ENCODE data around the gene CSMD2. TPM values are rescaled to one million over a fixed set of nuclear protein-coding genes. Genes with fewer than 3 reads are reported as not detected.
"Not testable (repeated sequence)": the region's sequence is repeated elsewhere in the genome, so short reads cannot be mapped to it uniquely, and the experiment has no call there.

CSMD2 gene
- 1.5 and 2.6 TPM in 2 replicates for total RNA-seq (2014; rRNA removed; shearing (Covaris generic))

DNA sequence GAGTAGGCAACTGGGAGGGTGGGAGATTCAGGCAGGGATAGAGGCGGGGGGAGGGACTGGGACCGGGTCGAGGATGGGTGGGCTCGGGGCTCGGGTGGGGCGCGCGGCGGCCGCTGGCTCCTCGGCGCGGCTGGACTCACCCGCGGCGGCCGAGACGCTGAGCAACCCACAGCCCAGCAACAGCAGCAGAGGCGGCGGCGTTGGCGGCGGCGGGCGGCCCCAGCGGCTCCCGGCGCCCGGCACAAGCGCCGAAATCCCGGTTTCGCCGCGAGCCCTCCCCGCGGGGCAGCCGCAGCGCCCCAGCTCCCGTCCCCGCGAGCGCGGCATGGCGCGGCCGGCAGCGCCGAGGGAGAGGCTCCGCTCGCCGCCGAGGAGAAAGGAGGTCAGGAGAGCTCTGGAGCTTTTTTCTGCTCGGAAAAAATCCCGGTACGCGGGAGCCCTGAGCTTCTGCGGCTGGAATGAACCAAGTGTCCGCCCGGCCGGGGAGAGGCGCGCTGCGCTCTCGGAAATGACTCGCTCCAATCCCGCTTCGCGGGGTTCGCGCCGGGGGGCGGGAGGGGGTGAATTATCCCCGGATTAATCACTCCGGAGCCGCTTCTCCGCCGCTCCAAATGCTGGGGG is at the start of gene CSMD2:
Gene CSMD2 (minus strand): TSS at position 460 of the 621 bp plus-strand sequence. CDS start 133 bp downstream, at position 327.
- DNase-seq (ENCODE audit: low spot score) = peak; percentile 44

- no peak for DNase-seq (ENCODE audit: low spot score)
These were observed 48.9 kb upstream of the CSMD2 start for GRCh38 chr1:34213956-34214355.

- DNase-seq (ENCODE audit: low spot score) = no peak
These were observed 47.6 kb upstream of the CSMD2 start for GRCh38 chr1:34212673-34213072.

GRCh38 chr1:34199927-34200326 is 34.9 kb upstream of the CSMD2 start:
- peak; percentile 88 for DNase-seq (ENCODE audit: low spot score)

- DNase-seq (ENCODE audit: low spot score) = no peak
These were observed 27.6 kb upstream of the CSMD2 start for GRCh38 chr1:34192621-34193020.

GRCh38 chr1:34190692-34191091 is 25.7 kb upstream of the CSMD2 start:
- DNase-seq (ENCODE audit: low spot score) = peak; percentile 80

- no peak for DNase-seq (ENCODE audit: low spot score)
These were observed 24.0 kb upstream of the CSMD2 start for GRCh38 chr1:34188985-34189384.

- peak; percentile 15 for DNase-seq (ENCODE audit: low spot score)
These were observed 23.4 kb upstream of the CSMD2 start for GRCh38 chr1:34188418-34188817.

- DNase-seq (ENCODE audit: low spot score) = no peak
These were observed 21.9 kb upstream of the CSMD2 start for GRCh38 chr1:34186741-34187494.

- not testable (repeated sequence) for DNase-seq (ENCODE audit: low spot score)
These were observed 18.4 kb upstream of the CSMD2 start for GRCh38 chr1:34183381-34183780.

DNA sequence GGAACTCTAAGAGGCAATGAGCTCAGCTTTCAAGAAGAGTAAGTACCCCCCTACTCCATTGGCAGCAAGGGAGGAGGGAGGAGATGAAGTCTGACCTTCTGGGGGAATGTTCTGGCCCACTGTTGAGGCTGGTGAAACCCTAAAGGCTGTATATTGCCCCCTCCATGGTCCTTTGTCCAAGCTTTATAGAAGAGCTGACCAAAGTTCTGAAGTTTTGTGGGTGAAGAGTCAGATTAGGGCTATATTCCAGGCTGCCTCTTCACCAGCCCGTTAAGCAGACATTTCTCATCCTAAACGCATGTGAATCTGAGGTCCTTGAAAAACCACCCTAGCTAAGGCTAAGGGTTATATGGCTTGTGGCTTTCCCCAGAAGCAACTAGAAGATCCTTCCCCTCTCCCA is 13.0 kb upstream of the CSMD2 start:
- no peak for DNase-seq (ENCODE audit: low spot score)

DNA sequence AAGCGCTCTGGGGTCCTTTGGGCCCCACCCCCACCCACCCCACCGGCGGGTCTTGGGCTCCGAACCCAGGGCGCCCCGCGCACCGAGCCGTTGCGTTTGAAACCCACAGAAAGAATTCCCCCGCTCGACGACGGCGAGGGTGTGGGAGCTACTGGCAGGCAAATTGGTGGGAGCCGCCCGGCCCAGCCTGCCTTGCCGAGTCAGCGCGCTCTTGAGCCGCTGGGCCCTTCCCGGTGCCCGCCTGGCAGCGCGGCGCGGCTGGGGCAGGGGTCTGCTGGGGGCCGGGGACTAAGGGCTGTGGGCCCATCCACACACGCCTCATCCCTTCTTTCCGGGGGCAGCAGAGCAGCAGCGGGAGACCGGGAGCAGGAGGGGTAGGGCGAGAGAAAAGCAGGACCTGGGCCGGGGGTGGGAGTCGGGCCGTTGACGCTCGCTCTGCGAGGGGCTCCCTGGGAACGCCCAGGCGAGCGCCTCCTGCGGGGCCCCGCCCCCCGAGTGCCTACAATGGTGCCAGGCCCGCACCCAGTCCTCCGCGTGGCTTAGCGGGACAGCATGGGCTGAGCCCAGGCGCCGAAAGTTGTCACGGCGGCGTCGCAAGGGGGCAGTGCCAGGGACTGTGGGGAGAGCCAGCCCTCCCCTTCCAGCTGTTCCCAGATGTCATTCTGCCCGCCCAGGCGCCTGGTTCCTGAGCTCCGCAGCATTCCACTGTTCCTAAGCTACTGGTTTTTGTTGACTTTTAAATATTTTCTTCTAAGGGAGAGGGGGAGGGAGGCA is 12.0 kb upstream of the CSMD2 start, which contains the start of gene C1orf94:
Gene C1orf94 (plus strand): TSS at position 78 of the 774 bp plus-strand sequence. CDS start 883 bp downstream, outside the sequence.
- no peak for DNase-seq (ENCODE audit: low spot score)

GRCh38 chr1:34175744-34176143 is 10.7 kb upstream of the CSMD2 start:
- DNase-seq (ENCODE audit: low spot score) = no peak

DNA sequence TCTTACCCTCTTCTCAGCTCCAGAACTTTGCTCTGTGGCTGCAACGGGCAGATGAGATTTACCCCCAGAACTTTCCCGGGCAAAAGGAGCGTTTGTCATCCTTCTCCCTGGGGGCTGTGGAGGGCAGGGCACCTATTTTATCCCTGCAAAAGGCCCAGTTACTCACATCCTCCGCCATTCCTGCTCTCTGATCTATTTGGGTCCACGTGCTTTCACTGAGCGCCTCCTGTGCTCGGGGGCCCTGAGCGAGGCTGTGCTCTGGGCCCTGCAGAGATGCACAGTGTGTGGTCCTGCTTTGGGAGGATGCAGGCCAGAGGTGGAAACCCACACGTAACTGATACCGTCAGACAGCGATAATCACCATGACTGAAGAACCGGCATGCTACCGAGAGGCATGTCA is 2.4 kb upstream of the CSMD2 start:
- no peak for DNase-seq (ENCODE audit: low spot score)

DNA sequence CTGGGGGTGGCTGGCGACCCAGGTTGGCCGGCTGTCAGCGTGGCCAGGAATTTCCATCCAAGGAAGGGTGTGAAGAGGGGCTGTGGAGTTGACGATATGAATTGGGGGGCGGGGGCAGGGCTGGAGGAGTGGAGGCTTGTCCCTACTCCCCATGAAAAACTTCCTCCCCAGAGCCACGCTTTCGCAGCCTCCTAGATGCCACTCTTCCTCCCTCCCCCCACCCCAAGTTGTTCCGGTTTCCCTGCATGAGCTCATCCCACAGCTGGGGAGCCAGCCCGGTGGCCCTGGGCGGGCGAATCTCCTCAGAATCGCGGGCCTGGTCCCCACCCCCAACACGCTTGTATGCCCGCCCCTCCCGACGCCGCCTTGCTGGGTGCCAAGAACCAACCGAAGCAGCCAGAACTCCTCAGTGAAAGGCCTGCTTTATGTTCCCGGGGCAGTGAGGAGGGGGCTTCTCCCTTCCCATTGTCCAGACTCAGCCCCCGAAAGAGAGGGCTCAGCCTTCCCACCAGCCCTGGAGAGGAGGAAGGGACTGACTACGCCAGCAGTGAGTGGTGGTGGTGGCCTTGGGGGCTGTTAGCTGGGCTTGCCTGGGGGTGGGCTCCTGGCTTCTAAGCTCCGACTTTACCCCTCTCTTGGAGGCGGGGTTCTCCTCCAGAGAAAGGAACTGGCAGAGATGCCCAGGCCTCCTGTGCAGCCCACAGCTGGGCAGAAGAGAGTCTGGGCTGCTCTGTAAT is 1.8 kb upstream of the CSMD2 start:
- no peak for DNase-seq (ENCODE audit: low spot score)

GRCh38 chr1:34166191-34166624 is 1.2 kb upstream of the CSMD2 start:
- no peak for DNase-seq (ENCODE audit: low spot score)

DNA sequence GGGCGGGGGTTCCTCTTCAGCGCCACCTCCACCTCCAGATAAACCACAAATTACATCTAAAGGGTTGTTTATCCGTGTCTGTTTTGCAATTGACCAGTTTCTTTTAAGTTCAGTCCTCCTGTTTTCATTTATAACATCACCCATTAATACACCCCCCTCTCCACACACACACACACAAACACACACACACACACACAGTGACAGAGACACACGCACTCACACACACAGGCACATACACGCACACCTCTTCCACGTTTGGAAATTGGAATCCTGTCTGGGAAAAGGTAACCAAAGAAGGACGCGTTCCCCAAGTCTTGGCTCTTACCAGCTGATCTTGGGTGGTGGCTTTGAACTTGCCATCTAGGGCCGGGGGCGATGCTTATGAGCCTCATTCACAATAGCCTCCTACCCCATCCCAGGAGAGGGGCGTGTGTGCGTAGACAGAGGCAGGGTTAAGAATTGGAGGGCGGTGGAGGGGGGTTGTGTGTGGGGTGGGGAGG is 442 bp upstream of the CSMD2 start:
- no peak for DNase-seq (ENCODE audit: low spot score)

GRCh38 chr1:34163792-34164731 is 968 bp downstream of the CSMD2 start:
- no peak for DNase-seq (ENCODE audit: low spot score)

DNA sequence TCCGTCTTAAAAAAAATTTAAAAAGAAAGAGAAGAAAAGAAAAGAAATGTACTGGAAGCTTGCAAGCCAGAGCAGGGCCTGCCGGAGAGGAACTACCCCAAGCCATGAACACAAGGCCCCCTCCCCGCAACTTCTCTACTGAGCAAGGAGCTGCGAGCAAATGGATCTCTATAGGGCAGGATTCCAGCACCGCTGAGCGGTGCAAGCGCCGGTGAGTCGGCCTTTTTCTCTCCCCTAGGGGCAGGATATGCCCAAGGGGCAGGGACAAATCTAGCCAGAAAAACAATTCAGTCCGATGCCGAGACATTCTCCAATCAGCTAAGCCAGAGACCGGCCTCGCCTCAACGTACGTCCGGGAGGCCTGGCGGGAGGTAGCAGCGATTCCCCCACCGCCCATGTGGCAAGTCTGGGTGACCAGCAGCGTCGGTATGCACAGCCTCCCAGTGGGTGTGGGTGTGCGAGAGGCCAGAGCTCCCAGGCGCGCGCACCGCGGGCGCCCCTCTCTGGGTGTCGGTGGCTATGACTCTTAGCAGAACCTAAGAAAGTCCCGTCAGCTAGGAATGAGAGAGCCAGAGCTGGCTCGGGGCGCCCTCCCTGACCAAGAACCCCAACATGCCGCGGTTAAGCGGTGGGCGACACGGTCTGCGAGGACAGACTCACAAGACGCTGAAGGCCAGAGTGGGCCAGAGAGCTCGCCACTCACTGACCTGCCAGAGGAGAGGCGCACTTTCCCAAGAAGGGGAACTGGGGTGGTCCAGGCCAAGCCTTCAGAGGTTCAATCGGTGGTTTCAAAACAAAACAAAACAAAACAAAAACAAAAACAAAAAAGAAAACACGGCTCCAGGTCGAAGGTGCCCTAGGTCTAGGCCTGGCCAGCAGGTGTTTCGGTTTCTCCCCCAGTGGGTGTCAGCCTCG is 1.9 kb downstream of the CSMD2 start:
- DNase-seq (ENCODE audit: low spot score) = peak; percentile 83
